H1 (cell line): Measurements from ENCODE around the gene RNF32. TPM values are rescaled to one million over a fixed set of nuclear protein-coding genes. Genes with fewer than 3 reads are reported as not detected.

Experiments used
- CTCF ChIA-PET: fragments of 300-600 bp; sonication (Branson Sonifier 250); formaldehyde crosslinking; loops from one replicate; lab custom pipeline; 2021; ENCODE audit not compliant: partially characterized antibody; lab: Charles Lee
- POLR2A ChIA-PET: fragments of 300-600 bp; sonication (Branson Sonifier 250); formaldehyde crosslinking; loops from one replicate; lab custom pipeline; 2021; ENCODE audit warnings: inconsistent platforms; ENCODE audit not compliant: partially characterized antibody; lab: Charles Lee
- DNase-seq, 2 experiments: peaks; one replicate each; pipeline versions ENCODE4 v3.0.0 to v3.0.0-alpha.2; 2010 to 2022; ENCODE audit warnings: low spot score in 2 of 2, low read depth in 1 of 2, mixed read lengths in 1 of 2
- FAIRE-seq: peaks from 2 replicates; lab custom pipeline; 2011; peaks lifted over from hg19 to GRCh38; lab: Jason Lieb, UNC
- H2AFZ ChIP-seq: 2 replicates; pipeline ENCODE4 v1.8.1; 2012; ENCODE audit warnings: low read length, inconsistent platforms
- H2AK5ac ChIP-seq: 2 replicates; pipeline ENCODE4 v1.6.1; 2013; ENCODE audit warnings: low read depth, low read length
- H2BK120ac ChIP-seq: replicated peaks from 2 replicates; pipeline ENCODE3; 2013; ENCODE audit warnings: low read depth, low read length, inconsistent platforms
- H2BK12ac ChIP-seq: 2 replicates; pipeline ENCODE4 v1.6.1; 2013; ENCODE audit warnings: low read depth, low read length
- H2BK15ac ChIP-seq: 2 replicates; pipeline ENCODE4 v1.6.1; 2013; ENCODE audit warnings: low read length
- H2BK20ac ChIP-seq: 2 replicates; pipeline ENCODE4 v1.6.1; 2013; ENCODE audit warnings: low read length
- H2BK5ac ChIP-seq: 2 replicates; pipeline ENCODE4 v1.6.1; 2013; ENCODE audit warnings: low read depth, low read length
- H3K14ac ChIP-seq: 2 replicates; pipeline ENCODE4 v1.6.1; 2013; ENCODE audit warnings: inconsistent platforms; ENCODE audit not compliant: insufficient read length
- H3K18ac ChIP-seq: 2 replicates; pipeline ENCODE4 v1.6.1; 2013; ENCODE audit warnings: low read length; ENCODE audit errors: extremely low read depth
- H3K23ac ChIP-seq: 2 replicates; pipeline ENCODE4 v1.6.1; 2013; ENCODE audit warnings: inconsistent platforms; ENCODE audit not compliant: insufficient read length
- H3K23me2 ChIP-seq: 2 replicates; pipeline ENCODE4 v1.6.1; 2013; ENCODE audit warnings: low read depth, low read length
- H3K27ac ChIP-seq: 2 replicates; pipeline ENCODE4 v1.6.1; 2011; ENCODE audit warnings: low read depth, low read length, inconsistent platforms
- H3K27me3 ChIP-seq, 4 experiments: replicated peaks in 1 of 4; 1 replicate in 1 of 4; 2 replicates in 3 of 4; pipeline versions ENCODE4 v1.6.1 to v1.8.1; 2011 to 2013; ENCODE audit warnings: low read length in 3 of 4, mild to moderate bottlenecking in 3 of 4, inconsistent platforms in 2 of 4, mixed read lengths in 2 of 4, moderate library complexity in 1 of 4; ENCODE audit not compliant: control insufficient read depth in 3 of 4, insufficient read depth in 3 of 4; ENCODE audit errors: extremely low read depth in 1 of 4
- H3K36me3 ChIP-seq, 4 experiments: 2 replicates each; pipeline versions ENCODE4 v1.6.1 to v1.8.1; 2011 to 2013; ENCODE audit warnings: mild to moderate bottlenecking in 4 of 4, low read length in 3 of 4, moderate library complexity in 2 of 4, control low read depth in 1 of 4, inconsistent platforms in 1 of 4; ENCODE audit not compliant: insufficient read depth in 4 of 4, control insufficient read depth in 2 of 4
- H3K4ac ChIP-seq: replicated peaks from 2 replicates; pipeline ENCODE3; 2013; ENCODE audit warnings: low read length, low read depth, mixed read lengths, inconsistent platforms; ENCODE audit not compliant: insufficient read length
- H3K4me1 ChIP-seq, 4 experiments: replicated peaks in 1 of 4; 1 replicate in 1 of 4; 2 replicates in 3 of 4; pipeline versions ENCODE4 v1.6.1 to v1.8.1; 2011 to 2013; ENCODE audit warnings: low read length in 3 of 4, inconsistent platforms in 2 of 4, mixed read lengths in 1 of 4; ENCODE audit not compliant: insufficient read depth in 4 of 4, control insufficient read depth in 3 of 4
- H3K4me2 ChIP-seq, 2 experiments: 2 replicates each; pipeline versions ENCODE4 v1.6.1 to v1.8.1; 2011 to 2013; ENCODE audit warnings: low read depth in 2 of 2, low read length in 2 of 2, control low read depth in 1 of 2, inconsistent platforms in 1 of 2, mild to moderate bottlenecking in 1 of 2; ENCODE audit not compliant: insufficient read depth in 1 of 2
- H3K4me3 ChIP-seq, 4 experiments: fragments of 200-600, 300-600 bp in 1 of 4; sonication (generic), shearing (Covaris generic), sonication (Bioruptor Twin) in 1 of 4; 2 replicates each; pipeline versions ENCODE4 v1.5.1 to v1.8.1; 2011 to 2016; ENCODE audit warnings: low read length in 4 of 4, low read depth in 3 of 4, control low read depth in 2 of 4, inconsistent platforms in 2 of 4, mild to moderate bottlenecking in 2 of 4, mixed read lengths in 1 of 4, moderate library complexity in 1 of 4; ENCODE audit not compliant: insufficient read depth in 2 of 4; ENCODE audit errors: extremely low read depth in 1 of 4
- H3K56ac ChIP-seq: replicated peaks from 2 replicates; pipeline ENCODE3; 2013; ENCODE audit warnings: low read depth, mild to moderate bottlenecking, mixed read lengths, low read length, inconsistent platforms; ENCODE audit not compliant: insufficient read length
- H3K79me1 ChIP-seq: 2 replicates; pipeline ENCODE4 v1.6.1; 2013; ENCODE audit warnings: low read depth, low read length, control low read depth
- H3K79me2 ChIP-seq, 2 experiments: 2 replicates each; pipeline versions ENCODE4 v1.6.1 to v1.8.1; 2012 to 2013; ENCODE audit warnings: low read length in 2 of 2, mild to moderate bottlenecking in 2 of 2, inconsistent platforms in 1 of 2; ENCODE audit not compliant: insufficient read depth in 2 of 2, control insufficient read depth in 1 of 2
- H3K9ac ChIP-seq, 4 experiments: replicated peaks in 1 of 4; 1 replicate in 1 of 4; 2 replicates in 3 of 4; pipeline versions ENCODE4 v1.6.1 to v1.8.1; 2011 to 2013; ENCODE audit warnings: low read depth in 3 of 4, low read length in 3 of 4, control low read depth in 2 of 4, mild to moderate bottlenecking in 2 of 4, moderate library complexity in 2 of 4, inconsistent platforms in 1 of 4; ENCODE audit errors: extremely low read depth in 1 of 4
- H3K9me3 ChIP-seq, 2 experiments: 2 replicates each; pipeline versions ENCODE4 v1.6.1 to v1.8.1; 2012 to 2013; ENCODE audit warnings: mild to moderate bottlenecking in 2 of 2, moderate library complexity in 2 of 2, control low read depth in 1 of 2, inconsistent platforms in 1 of 2, low read depth in 1 of 2, low read length in 1 of 2, mixed read lengths in 1 of 2; ENCODE audit not compliant: insufficient read depth in 2 of 2
- H4K20me1 ChIP-seq, 2 experiments: replicated peaks in 1 of 2; 2 replicates each; pipeline versions ENCODE3 to v1.8.1; 2011 to 2013; ENCODE audit warnings: inconsistent platforms in 2 of 2, low read length in 2 of 2, mild to moderate bottlenecking in 1 of 2; ENCODE audit not compliant: insufficient read depth in 2 of 2, control insufficient read depth in 1 of 2
- H4K5ac ChIP-seq: 2 replicates; pipeline ENCODE4 v1.6.1; 2013; ENCODE audit warnings: low read length, low read depth, mixed read lengths, inconsistent platforms; ENCODE audit not compliant: insufficient read length
- H4K8ac ChIP-seq: 2 replicates; pipeline ENCODE4 v1.8.0; 2013; ENCODE audit warnings: mild to moderate bottlenecking, moderate library complexity, low read length, inconsistent platforms; ENCODE audit not compliant: insufficient read depth; ENCODE audit errors: extremely low read depth
- H4K91ac ChIP-seq: replicated peaks from 2 replicates; pipeline ENCODE3; 2013; ENCODE audit warnings: low read length, mixed read lengths, inconsistent platforms; ENCODE audit not compliant: insufficient read length
- CHD7 ChIP-seq: fragments of 300-600 bp; sonication (generic); IDR thresholded peaks from 2 replicates; pipeline ENCODE4 v1.7.1; 2012; ENCODE audit warnings: low read length, moderate library complexity, mild to moderate bottlenecking, inconsistent platforms; ENCODE audit not compliant: insufficient replicate concordance
- polyA plus RNA-seq, 7 experiments: library from polyadenylated mRNA; depleted of rRNA in 3 of 7; stranded (reverse) in 5 of 7; unstranded in 2 of 7; fragments of >200 nt in 5 of 7; fragments of 200-250 nt in 2 of 7; gene quantifications; 1 replicate in 5 of 7; 2 replicates in 1 of 7; 4 replicates in 1 of 7; pipeline versions ENCODE4 v1.2.1 to v1.2.3, GENCODE V29; 2011 to 2013; ENCODE audit warnings: missing spikeins in 2 of 7, mixed read lengths in 2 of 7
- total RNA-seq: library from RNA; stranded (reverse); fragmentation: NEBNext Ultra II Directional; extraction: Animal tissue kit (Norgen Biotek cat#: 25700); gene quantifications from 2 replicates; pipeline ENCODE4 v1.2.1, GENCODE V29; 2021

Gene RNF32
- total and polyA plus RNA-seq, 2 of the 8 experiments (the other 6 are each of a cell fraction or from before 2014, with no cell fraction given) = 0.48 to 1.2 TPM

- Histone ChIP-seq H4K20me1 (no peaks in the 10 kb centered on the region), H2BK5ac (no peak overlapping the region)
- POLR2A ChIA-PET = interaction anchor here (1.3 kb wide), 1 partner anchor 17 kb away, joined by 3 read pairs; no protein-coding TSS in a partner anchor
- TF ChIP-seq CHD7 = no peak
Measured at GRCh38 chr7:156621652-156622051, 18.9 kb upstream of the RNF32 start.

More at GRCh38 chr7:156621652-156622051, 18.9 kb upstream of the RNF32 start:
- Histone ChIP-seq H3K79me2 (no peaks in the 10 kb centered on the region), H3K14ac (no peak overlapping the region), H3K36me3 (no peaks in the 10 kb centered on the region), H3K23me2 (no peaks in the 10 kb centered on the region; the same call in 1 of the 2 replicates), H3K4ac (no peak overlapping the region), H3K9me3 (no peaks in the 10 kb centered on the region), H3K23ac (no peak overlapping the region), H4K91ac (no peak overlapping the region), H3K56ac (no peak overlapping the region), H2BK12ac (no peak overlapping the region), H4K5ac (no peak overlapping the region), H2BK20ac (no peak overlapping the region), H3K4me2 (no peak overlapping the region), H3K18ac (no peak overlapping the region), H3K27me3 (peaks cover 0 to 9% (median 5%) of the 10 kb centered on the region in 4 experiments; a peak in 5 of 7 replicates), H2AK5ac (no peak overlapping the region), H4K8ac (no peak overlapping the region), H2BK15ac (no peak overlapping the region), H3K4me3 (no peak overlapping the region), H2AFZ (no peak overlapping the region), H3K79me1 (no peaks in the 10 kb centered on the region), H3K9ac (no peak overlapping the region), H3K27ac (no peak overlapping the region), H3K4me1 (peaks cover 7 to 15% (median 14%) of the 10 kb centered on the region in 4 experiments), H2BK120ac (no peak overlapping the region)
- FAIRE-seq (no peak), DNase-seq (no peak)
- CTCF ChIA-PET = interaction anchor here (0.7 kb wide), 1 partner anchor 61 kb away, joined by 3 read pairs; no protein-coding TSS in a partner anchor
